WTC11 (cell line): ENCODE measurements around the gene KIF14. TPM values are rescaled to one million over a fixed set of nuclear protein-coding genes. Genes with fewer than 3 reads are reported as not detected.

Experiments used
- ATAC-seq: fragments of 200-7000 bp; cut with Tn5 transposase; 2 replicates; pipeline ENCODE4 v1.10.0; 2021; ENCODE audit warnings: mild to moderate bottlenecking, moderate library complexity
- CTCF ChIA-PET: fragments of 300-600 bp; sonication (Branson Sonifier 250); formaldehyde crosslinking; loops from one replicate; lab custom pipeline; 2021; ENCODE audit warnings: antibody characterized with exemption; lab: Charles Lee
- POLR2A ChIA-PET: fragments of 350-600 bp; sonication (Branson Sonifier 250); formaldehyde crosslinking; loops from one replicate; lab custom pipeline; 2021; ENCODE audit warnings: antibody characterized with exemption; lab: Charles Lee
- DNase-seq: peaks from one replicate; pipeline ENCODE4 v3.0.0; 2021; ENCODE audit warnings: low spot score
- H3K27ac Mint-ChIP-seq: 2 replicates; pipeline ENCODE4 v1.8.0; 2021; ENCODE audit warnings: mixed read lengths
- H3K27me3 Mint-ChIP-seq: 2 replicates; pipeline ENCODE4 v1.8.0; 2021; ENCODE audit warnings: low read depth, mild to moderate bottlenecking, moderate library complexity, mixed read lengths
- H3K36me3 Mint-ChIP-seq: 2 replicates; pipeline ENCODE4 v1.8.0; 2021; ENCODE audit warnings: mixed read lengths
- H3K4me1 Mint-ChIP-seq: 2 replicates; pipeline ENCODE4 v1.8.0; 2022; ENCODE audit warnings: mixed read lengths
- H3K4me3 Mint-ChIP-seq: 2 replicates; pipeline ENCODE4 v1.8.0; 2021; ENCODE audit warnings: mild to moderate bottlenecking, moderate library complexity, mixed read lengths
- H3K9me3 Mint-ChIP-seq: 2 replicates; pipeline ENCODE4 v1.8.0; 2021; ENCODE audit warnings: mixed read lengths
- ATF3 ChIP-seq: sonication (generic); formaldehyde crosslinking; conservative IDR thresholded peaks from 2 replicates; pipeline ENCODE4 v1.8.1; 2022; ENCODE audit warnings: mild to moderate bottlenecking, missing genetic modification reagents
- CBFB ChIP-seq: sonication (generic); formaldehyde crosslinking; IDR thresholded peaks from 2 replicates; pipeline ENCODE4 v1.8.1; 2022; ENCODE audit warnings: mild to moderate bottlenecking, low read depth, missing genetic modification reagents
- CDX4 ChIP-seq: fragments of 250-450 bp; sonication (Bioruptor Pico); IDR thresholded peaks from 2 replicates; pipeline ENCODE4 v1.9.0; 2021; ENCODE audit warnings: moderate library complexity, mild to moderate bottlenecking, inconsistent platforms, borderline replicate concordance
- EMX1 ChIP-seq: fragments of 250-450 bp; sonication (Bioruptor Pico); IDR thresholded peaks from 2 replicates; pipeline ENCODE4 v1.8.0; 2021; ENCODE audit warnings: mild to moderate bottlenecking
- ESRRA ChIP-seq: sonication (generic); formaldehyde crosslinking; IDR thresholded peaks from 2 replicates; pipeline ENCODE4 v1.8.1; 2022; ENCODE audit warnings: mild to moderate bottlenecking, missing genetic modification reagents, borderline replicate concordance
- FOXJ3 ChIP-seq: sonication (generic); formaldehyde crosslinking; IDR thresholded peaks from 2 replicates; pipeline ENCODE4 v1.9.0; 2021; ENCODE audit warnings: missing genetic modification reagents, mild to moderate bottlenecking, borderline replicate concordance
- FOXP4 ChIP-seq: sonication (generic); formaldehyde crosslinking; IDR thresholded peaks from 2 replicates; pipeline ENCODE4 v1.8.0; 2022; ENCODE audit warnings: mild to moderate bottlenecking, missing genetic modification reagents
- GABPB1 ChIP-seq: sonication (generic); formaldehyde crosslinking; IDR thresholded peaks from 2 replicates; pipeline ENCODE4 v1.8.1; 2023; ENCODE audit warnings: mild to moderate bottlenecking, missing genetic modification reagents
- NR2C2 ChIP-seq: sonication (generic); formaldehyde crosslinking; IDR thresholded peaks from 2 replicates; pipeline ENCODE4 v1.8.0; 2022; ENCODE audit warnings: mild to moderate bottlenecking, missing genetic modification reagents
- OVOL2 ChIP-seq: fragments of 250-450 bp; sonication (Bioruptor Pico); IDR thresholded peaks from 2 replicates; pipeline ENCODE4 v1.9.0; 2021; ENCODE audit warnings: mild to moderate bottlenecking, borderline replicate concordance
- SMAD3 ChIP-seq: sonication (generic); formaldehyde crosslinking; IDR thresholded peaks from 2 replicates; pipeline ENCODE4 v1.8.0; 2022; ENCODE audit warnings: missing genetic modification reagents, mild to moderate bottlenecking, borderline replicate concordance
- SP1 ChIP-seq: sonication (generic); formaldehyde crosslinking; conservative IDR thresholded peaks from 2 replicates; pipeline ENCODE4 v1.8.1; 2022; ENCODE audit warnings: missing genetic modification reagents
- USF2 ChIP-seq: sonication (generic); formaldehyde crosslinking; IDR thresholded peaks from 2 replicates; pipeline ENCODE4 v1.8.1; 2023; ENCODE audit warnings: mild to moderate bottlenecking, missing genetic modification reagents, moderate library complexity
- ZBTB21 ChIP-seq: sonication (generic); formaldehyde crosslinking; IDR thresholded peaks from 2 replicates; pipeline ENCODE4 v1.8.1; 2023; ENCODE audit warnings: mild to moderate bottlenecking, missing genetic modification reagents, borderline replicate concordance
- ZBTB43 ChIP-seq: sonication (generic); formaldehyde crosslinking; IDR thresholded peaks from 2 replicates; pipeline ENCODE4 v1.8.1; 2023; ENCODE audit warnings: mild to moderate bottlenecking, missing genetic modification reagents
- ZNF281 ChIP-seq: sonication (generic); formaldehyde crosslinking; IDR thresholded peaks from 2 replicates; pipeline ENCODE4 v1.8.0; 2023; ENCODE audit warnings: mild to moderate bottlenecking, missing genetic modification reagents
- ZNF317 ChIP-seq: sonication (generic); formaldehyde crosslinking; IDR thresholded peaks from 2 replicates; pipeline ENCODE4 v1.8.1; 2023; ENCODE audit warnings: low read depth, mild to moderate bottlenecking, moderate library complexity, missing genetic modification reagents, borderline replicate concordance
- ZNF396 ChIP-seq: fragments of 250-450 bp; sonication (Bioruptor Pico); IDR thresholded peaks from 2 replicates; pipeline ENCODE4 v1.8.0; 2021; ENCODE audit warnings: mild to moderate bottlenecking, moderate library complexity, borderline replicate concordance
- ZNF423 ChIP-seq: fragments of 250-450 bp; sonication (Bioruptor Pico); IDR thresholded peaks from 2 replicates; pipeline ENCODE4 v2.1.2; 2022; ENCODE audit warnings: mild to moderate bottlenecking, moderate library complexity
- total RNA-seq: library from RNA; stranded (reverse); gene quantifications from 3 replicates; pipeline ENCODE4 v1.2.3, GENCODE V29; 2021

KIF14 gene
- total RNA-seq, 1 experiment from 2014 or later, result 24.4 TPM

GRCh38 chr1:200527670-200528069, 92.9 kb downstream of the KIF14 start:
- CTCF ChIA-PET, result interaction anchor here (1.4 to 1.6 kb wide), 3 partner anchors 8 to 248 kb away, joined by 3 to 4 read pairs (median 4); no protein-coding TSS in a partner anchor
- DNase-seq (no peak), ATAC-seq (no peak)
- Mint-ChIP-seq H3K27me3 (peaks cover 3% of the 10 kb centered on the region; the same call in 1 of the 2 replicates), H3K36me3 (no peaks in the 10 kb centered on the region), H3K4me1 (peaks cover 21% of the 10 kb centered on the region), H3K27ac (no peak overlapping the region), H3K9me3 (no peaks in the 10 kb centered on the region), H3K4me3 (no peak overlapping the region)
- TF ChIP-seq ATF3 (CRISPR knock-in tag) (no peak), FOXP4 (no peak), EMX1 (CRISPR knock-in tag) (no peak), ESRRA (no peak), CDX4 (CRISPR knock-in tag) (no peak), ZNF281 (no peak), CBFB (CRISPR knock-in tag) (no peak), ZNF396 (CRISPR knock-in tag) (no peak), ZBTB43 (CRISPR knock-in tag) (no peak), OVOL2 (no peak), NR2C2 (CRISPR knock-in tag) (no peak), ZNF317 (CRISPR knock-in tag) (no peak), FOXJ3 (CRISPR knock-in tag) (no peak), SP1 (CRISPR knock-in tag) (no peak), ZBTB21 (no peak), USF2 (no peak)
- POLR2A ChIA-PET, result no interaction called here

GRCh38 chr1:200526709-200527612, 93.6 kb downstream of the KIF14 start:
- Mint-ChIP-seq H3K4me3 (no peak overlapping the region), H3K27ac (no peak overlapping the region), H3K9me3 (no peaks in the 10 kb centered on the region), H3K27me3 (peaks cover 3% of the 10 kb centered on the region; the same call in 1 of the 2 replicates), H3K4me1 (peaks cover 21% of the 10 kb centered on the region), H3K36me3 (no peaks in the 10 kb centered on the region)
- ChIA-PET POLR2A (interaction anchor here (0.6 kb wide), 1 partner anchor 860 kb away, joined by 5 read pairs; no protein-coding TSS in a partner anchor), CTCF (interaction anchor here (1.0 to 1.6 kb wide), 4 partner anchors 9 to 265 kb away, joined by 3 to 4 read pairs (median 3); no protein-coding TSS in a partner anchor)
- ATAC-seq (no peak), DNase-seq (no peak)
- no peak for TF ChIP-seq GABPB1 (CRISPR knock-in tag)
- peak; percentile 66 for TF ChIP-seq ZNF423
- TF ChIP-seq SMAD3, result no peak
